Stomach (tissue), 9 donors: Measurements from ENCODE around the gene ACER1. TPM values are rescaled to one million over a fixed set of nuclear protein-coding genes. Genes with fewer than 3 reads are reported as not detected.
A peak's percentile ranks its signal among the peaks of the same experiment; 100 is the strongest.

Experiments
- DNase-seq, 2 donors: peaks; one replicate each; pipeline versions ENCODE4 v3.0.0 to v3.0.0-alpha.2; 2013 to 2019
- H3K27ac ChIP-seq, 5 donors: fragments of 200-600 bp in 4 of 5; sonication (generic) in 4 of 5; one replicate each; pipeline ENCODE4 v1.5.1; 2013 to 2019; ENCODE audit warnings: mild to moderate bottlenecking in 1 of 5, moderate library complexity in 1 of 5
- H3K27me3 ChIP-seq, 3 donors: fragments of 200-600 bp; sonication (generic); one replicate each; pipeline ENCODE4 v1.5.1; 2017 to 2019; ENCODE audit warnings: mixed run types in 1 of 3
- H3K36me3 ChIP-seq, 4 donors: fragments of 200-600 bp; sonication (generic); 1 replicate in 3 of 4; 2 replicates in 1 of 4; pipeline ENCODE4 v1.5.1; 2016 to 2019
- H3K4me1 ChIP-seq, 4 donors: fragments of 200-600 bp; sonication (generic); one replicate each; pipeline ENCODE4 v1.5.1; 2016 to 2019
- H3K4me3 ChIP-seq, 4 donors: fragments of 200-600 bp; sonication (generic) in 3 of 4; one replicate each; pipeline ENCODE4 v1.5.1; 2016 to 2019; ENCODE audit warnings: mild to moderate bottlenecking in 1 of 4
- H3K9me3 ChIP-seq, 4 donors: fragments of 200-600 bp; sonication (generic); one replicate each; pipeline ENCODE4 v1.5.1; 2016 to 2019
- CTCF ChIP-seq, 7 experiments: fragments of 450-650 bp in 4 of 7; fragments of 200-600 bp in 3 of 7; sonication (generic) in 3 of 7; IDR thresholded peaks; one replicate each; pipeline ENCODE4 v1.5.1; 2016 to 2019; ENCODE audit warnings: antibody characterized with exemption in 7 of 7, control low read depth in 2 of 7, mild to moderate bottlenecking in 1 of 7
- EP300 ChIP-seq: sonication (generic); formaldehyde crosslinking; IDR thresholded peaks from one replicate; pipeline ENCODE4 v1.6.1; 2017; ENCODE audit warnings: antibody characterized with exemption
- POLR2A ChIP-seq, 4 donors: fragments of 450-650 bp; IDR thresholded peaks; one replicate each; pipeline ENCODE4 v1.6.1; 2016; ENCODE audit warnings: antibody characterized with exemption in 4 of 4, control low read depth in 2 of 4, mild to moderate bottlenecking in 1 of 4, moderate library complexity in 1 of 4
- POLR2AphosphoS5 ChIP-seq, 3 donors: sonication (generic); formaldehyde crosslinking; IDR thresholded peaks; one replicate each; pipeline ENCODE4 v1.6.1; 2016; ENCODE audit warnings: antibody characterized with exemption in 3 of 3
- WGBS, 5 donors: extraction: QIAGEN DNeasy Blood & Tissue Kit in 3 of 5; methylation state at CpG; one replicate each; pipeline versions ENCODE4 v1.1.5 to v1.1.7; 2013 to 2018; 5-methylcytosine and 5-hydroxymethylcytosine counted together
- intact Hi-C: fragments of 100-400 bp; cut with DNase I; formaldehyde crosslinking; loops from one replicate; pipeline ENCODE4 v1.15.1; 2023; ENCODE audit warnings: low total_unique reads
- polyA plus RNA-seq, 3 donors: library from polyadenylated mRNA; stranded (reverse); fragments of 200-250 nt; gene quantifications; one replicate each; pipeline ENCODE4 v1.2.3, GENCODE V29; 2013
- total RNA-seq, 5 donors: library from RNA; depleted of rRNA; stranded (reverse); fragments of >200 nt; gene quantifications; one replicate each; pipeline versions ENCODE4 v1.1.0 to v1.2.3, GENCODE V29; 2014 to 2016
- donor health status: healthy with polysubstance abuse.
- donor health status: Bipolar disorder and iron deficiency.
- donor health status: healthy.

ACER1 gene
- total and polyA plus RNA-seq, 8 donors = 0.08 to 3.5 TPM; not detected in 6

- intact Hi-C loops = no loop called here
- H3K9me3 ChIP-seq = no peaks in the 10 kb centered on the region
- TF ChIP-seq POLR2AphosphoS5 (IDR thresholded peaks at IDR 0.05) (peak in 2 of 3 donors; percentile 12 to 22), EP300 (no peak)
- peaks cover 26 to 37% (median 35%) of the 10 kb centered on the region in 4 donors for H3K36me3 ChIP-seq
- no peaks in the 10 kb centered on the region for H3K27me3 ChIP-seq
- peak; percentile 68 to 86 for DNase-seq
- peaks cover 76 to 99% (median 86%) of the 10 kb centered on the region in 4 donors for H3K4me1 ChIP-seq
- peak overlapping the region; percentile 28 to 94 (median 91) for H3K27ac ChIP-seq
- H3K4me3 ChIP-seq = peak overlapping the region; percentile 25 to 32 (median 28)
- 18 to 34% (median 22%) methylated on average over 27 to 35 of the region's 35 CpGs for WGBS, 5 donors
Measured at GRCh38 chr19:6271721-6272410, 61.5 kb downstream of the ACER1 start.

DNA sequence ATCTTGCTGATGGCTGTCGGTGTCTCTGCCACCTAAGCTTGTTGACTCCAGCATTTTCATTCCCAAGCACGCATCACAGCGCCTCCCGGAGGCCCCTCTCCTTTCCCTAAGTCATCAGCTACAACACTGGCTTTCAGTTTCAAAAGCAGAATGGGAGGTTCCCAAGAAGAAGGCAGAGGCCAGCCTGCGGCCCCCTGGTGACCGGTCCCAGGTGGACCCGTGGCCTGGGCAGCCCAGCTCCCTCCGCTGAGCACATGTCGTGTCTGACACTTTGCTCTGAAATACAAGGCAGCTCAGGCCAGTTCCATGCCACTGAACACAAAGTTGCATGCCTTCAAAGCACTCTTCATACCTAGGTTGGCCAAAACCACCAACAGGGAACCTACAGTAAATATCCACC lies 62.2 kb downstream of the ACER1 start:
- H3K36me3 ChIP-seq = peaks cover 26 to 43% (median 42%) of the 10 kb centered on the region in 4 donors
- H3K4me3 ChIP-seq = peak overlapping the region; percentile 25 to 32 (median 28)
- peaks cover 70 to 95% (median 82%) of the 10 kb centered on the region in 4 donors for H3K4me1 ChIP-seq
- H3K27me3 ChIP-seq = no peaks in the 10 kb centered on the region
- peak in 1 of 2 donors; percentile 57 for DNase-seq
- no peak for TF ChIP-seq POLR2A (IDR thresholded peaks at IDR 0.05)
- TF ChIP-seq CTCF (IDR thresholded peaks at IDR 0.05) = no peak
- TF ChIP-seq EP300 = no peak
- TF ChIP-seq POLR2AphosphoS5 (IDR thresholded peaks at IDR 0.05) = no peak
- intact Hi-C loops = no loop called here
- H3K27ac ChIP-seq = peak overlapping the region; percentile 28 to 94 (median 91)
- H3K9me3 ChIP-seq = no peaks in the 10 kb centered on the region
- WGBS, 5 donors = 47 to 61% (median 56%) methylated on average over 9 of the region's 9 CpGs

DNA sequence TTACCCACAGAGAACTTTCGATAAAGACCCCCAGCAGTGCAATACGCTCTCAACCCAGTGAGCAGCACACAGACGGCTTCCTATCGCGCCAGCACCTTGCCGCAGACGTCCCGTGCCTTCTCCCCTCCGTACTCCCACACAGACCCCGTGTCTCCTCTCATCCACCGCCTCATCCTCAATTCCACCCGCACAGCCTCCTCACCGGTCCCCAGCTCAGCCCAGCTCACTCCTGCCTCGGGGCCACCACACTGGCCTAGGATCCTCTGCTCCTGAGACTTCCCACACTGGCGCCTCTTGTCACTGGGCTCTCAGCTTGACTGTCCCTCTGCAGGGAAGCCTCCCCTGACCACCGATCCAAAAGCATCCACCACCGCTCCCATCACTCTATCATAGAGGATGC lies 62.6 kb downstream of the ACER1 start:
- H3K4me3 ChIP-seq = peak overlapping the region in 3 of 4 donors; percentile 25 to 32 (median 29)
- intact Hi-C loops = no loop called here
- H3K27ac ChIP-seq = peak overlapping the region in 4 of 5 donors; percentile 81 to 94 (median 91)
- H3K9me3 ChIP-seq = no peaks in the 10 kb centered on the region
- 86 to 95% (median 91%) methylated on average over 17 of the region's 17 CpGs for WGBS, 5 donors
- H3K4me1 ChIP-seq = peaks cover 66 to 92% (median 77%) of the 10 kb centered on the region in 4 donors
- H3K27me3 ChIP-seq = no peaks in the 10 kb centered on the region
- peaks cover 26 to 48% (median 46%) of the 10 kb centered on the region in 4 donors for H3K36me3 ChIP-seq
- no peak for TF ChIP-seq POLR2A (IDR thresholded peaks at IDR 0.05)
- no peak for TF ChIP-seq POLR2AphosphoS5 (IDR thresholded peaks at IDR 0.05)
- no peak for TF ChIP-seq CTCF (IDR thresholded peaks at IDR 0.05)
- no peak for TF ChIP-seq EP300
- no peak for DNase-seq

- Histone ChIP-seq H3K36me3 (peaks cover 26 to 54% (median 51%) of the 10 kb centered on the region in 4 donors), H3K9me3 (no peaks in the 10 kb centered on the region), H3K4me1 (peaks cover 60 to 92% (median 74%) of the 10 kb centered on the region in 4 donors), H3K4me3 (no peak overlapping the region), H3K27me3 (no peaks in the 10 kb centered on the region), H3K27ac (peak overlapping the region in 2 of 5 donors; percentile 91 to 94)
- no peak for DNase-seq
- intact Hi-C loops = no loop called here
- WGBS, 5 donors = 79 to 86% (median 85%) methylated on average over 14 to 31 of the region's 31 CpGs
- TF ChIP-seq POLR2A (IDR thresholded peaks at IDR 0.05) = no peak
- TF ChIP-seq POLR2AphosphoS5 (IDR thresholded peaks at IDR 0.05) = no peak
- TF ChIP-seq EP300 = no peak
- TF ChIP-seq CTCF (IDR thresholded peaks at IDR 0.05) = no peak
Measured at GRCh38 chr19:6270076-6270745, 63.2 kb downstream of the ACER1 start.
